Stimulated activated CD4-positive, alpha-beta T cell treated with anti-CD3 and anti-CD28 coated beads, TNF-alpha, amount 100 ng/mL, for 4 hours (primary cell): ENCODE data around the gene MND1.

Experiments used
- DNase-seq, 3 experiments: peaks; one replicate each; pipeline ENCODE4 v3.0.0-alpha.2; 2020; ENCODE audit warnings: low read depth in 3 of 3

The MND1 gene, protein sequence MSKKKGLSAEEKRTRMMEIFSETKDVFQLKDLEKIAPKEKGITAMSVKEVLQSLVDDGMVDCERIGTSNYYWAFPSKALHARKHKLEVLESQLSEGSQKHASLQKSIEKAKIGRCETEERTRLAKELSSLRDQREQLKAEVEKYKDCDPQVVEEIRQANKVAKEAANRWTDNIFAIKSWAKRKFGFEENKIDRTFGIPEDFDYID

DNA sequence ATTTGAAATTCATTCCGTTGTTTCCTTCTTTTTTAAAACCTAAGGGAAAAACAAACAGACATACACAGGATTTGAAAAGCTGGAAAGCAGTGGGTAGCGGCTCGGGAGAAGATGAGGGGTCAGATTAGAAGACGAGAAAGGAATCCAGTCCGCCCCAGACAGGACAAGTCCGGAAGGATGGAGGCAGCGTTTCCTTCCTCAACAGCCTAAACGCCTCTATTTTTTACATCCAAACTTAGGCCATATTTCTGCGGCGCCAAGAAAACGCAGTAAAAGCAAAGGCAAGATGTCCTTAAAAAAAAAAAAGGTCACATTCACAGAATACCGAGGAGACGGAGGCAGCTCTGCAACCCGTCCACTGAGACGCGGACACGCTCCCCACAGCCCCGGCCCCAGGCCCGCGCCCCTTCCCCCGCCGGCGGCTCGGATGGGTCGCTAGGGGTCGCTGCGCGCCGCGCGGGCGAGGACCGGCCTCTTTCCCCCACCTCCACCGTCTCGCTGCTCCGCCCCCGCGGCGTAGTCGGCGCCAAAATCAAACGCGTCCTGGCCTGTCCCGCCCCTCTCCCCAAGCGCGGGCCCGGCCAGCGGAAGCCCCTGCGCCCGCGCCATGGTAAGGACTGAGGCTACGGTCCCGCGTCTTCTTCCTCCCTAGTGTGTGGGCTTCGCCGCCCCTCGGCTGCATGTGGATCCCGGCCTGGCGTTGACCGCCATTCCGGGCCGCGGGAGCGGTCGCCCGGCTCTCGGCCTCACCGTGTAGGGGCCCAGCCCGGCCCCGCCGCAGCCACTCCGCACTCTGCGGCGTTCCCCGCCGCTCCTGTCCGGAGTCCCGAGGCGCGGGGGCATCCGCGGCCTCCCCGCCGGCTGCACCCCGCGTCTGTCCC is at the start of gene MND1:
MND1 (plus strand) TSS at position 558 of the 881 bp plus-strand sequence; CDS start at position 608, 50 bp downstream.
- DNase-seq: peak; percentile 84 to 90 (median 87)

- no peak for DNase-seq
Observed at GRCh38 chr4:153295131-153295755, 49.2 kb upstream of the MND1 start.

DNA sequence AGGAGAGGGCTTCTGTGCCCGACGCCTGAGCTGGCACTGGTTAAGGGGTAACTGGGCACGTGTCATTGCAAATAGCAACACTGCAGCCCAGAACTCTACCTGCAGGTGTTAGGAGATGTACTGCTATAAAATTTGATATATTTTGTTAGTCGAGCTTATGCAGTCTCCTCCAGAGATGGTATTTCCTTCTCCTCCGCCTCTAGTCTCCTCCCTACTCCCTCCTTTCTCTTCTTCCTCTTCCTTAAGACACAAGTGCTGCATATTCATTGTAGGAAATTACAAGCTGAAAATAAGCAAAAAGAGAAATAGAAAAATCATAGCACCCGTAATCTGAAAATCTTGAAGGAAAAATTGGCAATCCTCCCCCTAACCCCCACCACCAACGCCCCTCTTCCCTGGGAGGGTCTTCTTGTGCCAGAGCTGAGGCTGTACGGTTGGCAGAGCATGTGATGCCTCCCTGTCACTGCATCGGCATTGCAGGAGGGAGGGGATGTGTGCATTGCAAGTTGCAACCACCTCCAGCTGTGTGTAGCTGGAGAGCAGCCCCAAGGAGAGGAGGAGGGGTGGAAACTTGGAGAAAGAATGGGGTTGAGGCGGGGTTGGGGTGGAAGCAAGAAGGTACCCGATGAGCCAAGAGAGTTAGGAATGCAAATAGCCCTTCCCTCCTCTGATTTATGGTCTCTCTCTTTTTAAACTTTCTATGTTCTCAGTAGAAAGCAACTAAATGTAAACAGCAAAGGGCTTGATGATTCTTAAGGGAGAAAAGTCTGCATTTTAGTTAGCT is 48.3 kb upstream of the MND1 start:
- DNase-seq: no peak

DNA sequence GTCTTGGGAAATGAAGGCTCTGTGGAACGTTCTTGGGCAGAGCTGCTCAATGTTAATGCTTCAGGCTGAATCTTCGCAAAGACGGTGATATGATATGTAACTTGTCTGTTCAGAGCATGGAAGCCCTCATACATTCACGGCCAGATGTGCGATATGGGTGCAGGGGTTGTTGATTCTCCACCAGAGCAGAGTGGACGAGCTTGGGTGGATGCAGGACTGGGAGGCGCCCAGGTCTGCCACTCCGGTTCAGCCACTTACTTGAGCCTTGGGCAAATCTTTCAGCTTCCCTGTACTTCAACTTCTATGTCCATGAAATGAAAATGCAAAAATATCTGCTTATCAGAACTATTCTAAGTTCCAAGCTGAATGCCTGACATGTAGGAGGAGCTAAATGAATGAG is 47.4 kb upstream of the MND1 start:
- no peak for DNase-seq

GRCh38 chr4:153310793-153311192 is 33.7 kb upstream of the MND1 start:
- DNase-seq: no peak

- no peak for DNase-seq
Observed at GRCh38 chr4:153314915-153315314, 29.6 kb upstream of the MND1 start.

DNA sequence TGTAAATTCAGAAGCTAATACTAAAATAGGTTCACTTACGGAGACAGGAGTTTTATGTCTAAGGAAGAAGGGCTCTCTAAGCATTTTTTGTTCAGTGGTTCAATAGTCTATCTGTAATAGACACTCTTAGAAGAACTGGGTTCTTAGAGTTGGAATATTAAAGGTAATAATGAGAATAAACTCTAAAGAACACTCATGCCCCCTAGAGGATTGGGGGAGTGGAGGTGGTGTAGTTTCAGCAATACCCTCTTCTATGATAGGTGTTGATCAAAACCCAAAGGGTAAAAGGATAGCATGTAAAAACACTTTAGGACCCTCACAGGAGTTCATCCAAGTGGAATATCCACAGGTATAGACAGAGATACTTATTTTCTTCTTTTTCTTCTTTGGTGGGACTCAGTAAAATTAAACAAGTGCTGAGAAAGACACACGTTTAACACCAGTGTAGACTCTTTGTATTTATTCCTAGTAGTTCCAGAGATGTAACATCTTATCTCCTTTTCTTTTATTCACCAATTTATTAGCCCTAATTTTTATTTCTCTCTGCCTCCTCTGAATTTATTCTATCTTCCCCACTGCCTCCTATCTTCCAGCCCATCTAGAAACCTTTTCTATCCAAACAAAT is 25.7 kb upstream of the MND1 start:
- DNase-seq: peak in 1 of 3 experiments; percentile 9

DNA sequence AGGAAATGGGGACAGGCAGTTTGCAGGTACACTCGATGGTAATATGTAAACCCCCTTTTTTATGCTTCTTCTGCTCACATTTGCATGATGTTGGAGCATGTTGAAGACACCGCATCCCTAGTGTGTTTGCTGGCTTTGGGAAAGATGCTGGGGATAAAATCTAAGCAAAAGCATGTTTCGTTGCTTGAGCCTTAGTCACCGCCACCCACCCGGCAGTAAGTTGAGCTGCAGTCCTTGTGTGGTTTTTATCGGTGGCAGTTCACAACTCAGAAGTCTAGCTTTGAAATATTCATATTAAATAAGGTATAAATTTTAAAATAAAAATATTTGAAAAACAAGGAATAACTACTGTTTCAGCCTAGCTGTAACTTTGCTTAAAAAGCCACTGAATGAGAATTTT is 21.7 kb upstream of the MND1 start:
- DNase-seq: no peak

- no peak for DNase-seq
Observed at GRCh38 chr4:153324046-153324445, 20.4 kb upstream of the MND1 start.

DNA sequence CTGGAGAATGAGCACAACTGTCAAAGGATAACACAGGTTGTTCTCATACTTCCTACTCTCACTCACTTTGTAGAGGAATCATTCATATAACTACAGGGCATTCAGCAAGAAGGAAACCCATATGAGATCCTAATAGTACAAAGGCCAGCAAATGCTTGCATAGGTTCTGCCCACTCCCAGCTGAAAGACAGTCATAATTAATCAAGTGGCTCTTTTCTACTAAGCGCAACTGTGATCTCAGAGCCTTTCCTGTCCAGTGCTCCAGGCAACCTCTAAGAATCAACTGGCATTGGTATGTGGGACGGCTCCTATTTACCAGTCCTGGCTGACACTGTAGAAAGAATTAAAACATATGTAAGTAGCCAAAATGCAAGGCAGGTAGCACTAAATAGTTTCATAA is 18.9 kb upstream of the MND1 start:
- DNase-seq: no peak

- no peak for DNase-seq
Observed at GRCh38 chr4:153326513-153326912, 18.0 kb upstream of the MND1 start.

- no peak for DNase-seq
Observed at GRCh38 chr4:153327247-153327646, 17.2 kb upstream of the MND1 start.

DNA sequence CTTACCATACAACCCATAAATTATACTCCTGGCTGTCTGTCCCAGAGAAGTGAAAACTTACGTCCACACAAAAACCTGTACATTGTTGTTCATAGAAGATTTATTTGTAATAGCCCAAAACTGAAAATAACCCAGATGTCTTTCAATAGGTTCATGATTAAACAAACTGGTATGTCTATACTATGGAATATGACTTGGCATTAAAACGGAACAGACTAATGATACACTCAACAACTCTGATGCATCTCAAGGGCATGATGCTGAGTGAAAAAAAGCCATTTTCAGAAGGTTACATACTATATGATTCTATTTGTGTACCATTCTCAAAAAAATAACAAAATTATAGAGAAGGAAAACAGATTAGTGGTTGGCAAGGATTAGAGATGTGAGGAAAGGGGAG is 11.6 kb upstream of the MND1 start:
- no peak for DNase-seq

DNA sequence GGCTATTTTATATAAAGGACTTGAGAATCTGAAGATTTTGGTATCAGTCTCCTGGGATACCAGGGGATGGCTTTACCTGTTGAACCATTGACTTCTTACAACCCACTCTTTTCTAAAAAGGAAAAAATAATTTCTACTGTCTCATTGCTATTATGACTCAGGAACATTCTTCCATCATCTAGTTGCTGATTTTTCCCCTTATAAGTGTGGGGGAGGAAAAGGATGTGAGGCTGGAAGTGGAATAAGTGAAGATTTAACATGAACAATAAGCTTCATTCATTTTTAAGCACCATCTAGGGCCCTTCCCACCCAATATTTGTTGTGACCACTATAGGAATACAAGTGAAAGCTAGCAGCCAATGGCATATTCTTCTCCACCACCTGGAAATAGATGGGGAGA is 10.6 kb upstream of the MND1 start:
- no peak for DNase-seq

- no peak for DNase-seq
Observed at GRCh38 chr4:153335665-153336064, 8.8 kb upstream of the MND1 start.

GRCh38 chr4:153337686-153338085 is 6.8 kb upstream of the MND1 start:
- DNase-seq: no peak

- no peak for DNase-seq
Observed at GRCh38 chr4:153341575-153342090, 2.9 kb upstream of the MND1 start.

- no peak for DNase-seq
Observed at GRCh38 chr4:153342751-153343552, 1.5 kb upstream of the MND1 start.

DNA sequence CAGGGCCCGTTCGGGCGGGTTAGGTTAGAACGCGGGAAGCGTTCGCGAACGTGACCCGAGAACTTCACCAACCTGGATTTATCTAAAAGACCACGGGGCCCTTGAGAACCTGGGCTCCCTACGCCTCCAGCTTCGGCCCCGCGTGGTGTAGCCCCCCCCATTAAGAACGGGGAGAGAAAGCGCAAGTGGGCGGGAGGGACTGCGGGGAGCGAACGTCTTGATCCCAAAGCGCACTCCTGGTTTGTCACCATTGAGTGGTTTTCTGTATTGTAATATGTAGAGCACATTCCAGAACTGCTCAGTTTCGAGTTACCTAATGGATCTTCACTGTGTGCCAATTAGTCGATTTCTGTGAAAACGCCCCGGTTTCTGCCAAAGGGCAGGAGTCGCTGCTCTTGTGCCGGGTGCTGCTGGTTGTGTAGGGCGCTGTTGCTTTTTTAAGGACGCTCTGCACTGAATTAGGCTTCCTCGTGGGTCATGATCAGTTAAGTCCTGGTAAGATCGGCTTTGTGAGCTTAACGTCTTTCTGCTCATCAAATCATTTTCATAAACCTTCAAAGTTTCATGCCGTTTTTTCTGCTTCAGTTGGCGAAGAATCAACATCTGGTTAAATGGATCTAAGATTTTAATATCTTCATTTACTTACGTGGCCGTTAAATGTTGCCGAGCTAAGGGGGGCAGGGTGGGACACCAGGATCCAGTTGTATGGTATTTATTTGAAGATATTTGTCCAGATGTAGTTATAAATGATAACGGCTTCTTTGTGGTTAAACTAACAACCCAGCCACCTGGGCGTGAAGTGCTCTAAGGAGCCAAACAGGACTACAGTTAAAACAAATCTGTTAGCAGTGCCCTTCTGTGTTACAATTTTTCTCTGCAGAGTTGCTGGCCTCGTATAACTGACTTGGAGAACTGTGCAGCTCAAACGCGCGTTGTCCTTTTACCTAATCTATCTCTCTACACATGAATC is 809 bp downstream of the MND1 start:
- DNase-seq: peak; percentile 17 to 44 (median 40)
